ENCODE results near the gene RASGEF1C.

DNA sequence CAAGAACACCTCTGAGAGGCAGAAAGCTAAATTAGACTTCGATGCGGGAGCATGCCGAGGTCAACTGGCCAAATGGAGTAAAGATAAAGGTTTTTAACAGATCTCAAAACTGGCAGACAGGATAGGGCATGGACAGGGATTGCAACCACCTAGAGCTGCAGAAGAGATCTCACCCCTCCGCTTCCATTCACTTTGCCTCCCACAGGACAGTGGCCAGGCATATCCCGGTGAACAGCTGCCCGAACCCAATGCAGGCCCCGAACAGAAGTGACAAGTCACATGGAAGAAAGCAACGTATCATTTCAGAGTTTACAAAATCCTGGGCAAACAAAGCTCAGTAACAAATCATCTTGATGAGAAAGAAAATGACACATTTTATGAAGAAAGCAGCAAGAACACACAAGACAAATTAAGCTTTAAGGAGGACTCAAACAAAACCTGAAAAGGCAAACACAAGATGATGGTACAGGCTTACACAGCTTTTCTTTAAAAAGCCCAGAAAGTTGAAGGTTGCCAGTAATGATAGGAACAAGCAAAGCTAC, 155.9 kb downstream of the RASGEF1C start:
- TF ChIP-seq, protein P1, sequence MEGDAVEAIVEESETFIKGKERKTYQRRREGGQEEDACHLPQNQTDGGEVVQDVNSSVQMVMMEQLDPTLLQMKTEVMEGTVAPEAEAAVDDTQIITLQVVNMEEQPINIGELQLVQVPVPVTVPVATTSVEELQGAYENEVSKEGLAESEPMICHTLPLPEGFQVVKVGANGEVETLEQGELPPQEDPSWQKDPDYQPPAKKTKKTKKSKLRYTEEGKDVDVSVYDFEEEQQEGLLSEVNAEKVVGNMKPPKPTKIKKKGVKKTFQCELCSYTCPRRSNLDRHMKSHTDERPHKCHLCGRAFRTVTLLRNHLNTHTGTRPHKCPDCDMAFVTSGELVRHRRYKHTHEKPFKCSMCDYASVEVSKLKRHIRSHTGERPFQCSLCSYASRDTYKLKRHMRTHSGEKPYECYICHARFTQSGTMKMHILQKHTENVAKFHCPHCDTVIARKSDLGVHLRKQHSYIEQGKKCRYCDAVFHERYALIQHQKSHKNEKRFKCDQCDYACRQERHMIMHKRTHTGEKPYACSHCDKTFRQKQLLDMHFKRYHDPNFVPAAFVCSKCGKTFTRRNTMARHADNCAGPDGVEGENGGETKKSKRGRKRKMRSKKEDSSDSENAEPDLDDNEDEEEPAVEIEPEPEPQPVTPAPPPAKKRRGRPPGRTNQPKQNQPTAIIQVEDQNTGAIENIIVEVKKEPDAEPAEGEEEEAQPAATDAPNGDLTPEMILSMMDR (IDR thresholded peaks at IDR 0.05; ENCODE audit: insufficient read depth, low read length), result no peak
- TF ChIP-seq, protein P2, sequence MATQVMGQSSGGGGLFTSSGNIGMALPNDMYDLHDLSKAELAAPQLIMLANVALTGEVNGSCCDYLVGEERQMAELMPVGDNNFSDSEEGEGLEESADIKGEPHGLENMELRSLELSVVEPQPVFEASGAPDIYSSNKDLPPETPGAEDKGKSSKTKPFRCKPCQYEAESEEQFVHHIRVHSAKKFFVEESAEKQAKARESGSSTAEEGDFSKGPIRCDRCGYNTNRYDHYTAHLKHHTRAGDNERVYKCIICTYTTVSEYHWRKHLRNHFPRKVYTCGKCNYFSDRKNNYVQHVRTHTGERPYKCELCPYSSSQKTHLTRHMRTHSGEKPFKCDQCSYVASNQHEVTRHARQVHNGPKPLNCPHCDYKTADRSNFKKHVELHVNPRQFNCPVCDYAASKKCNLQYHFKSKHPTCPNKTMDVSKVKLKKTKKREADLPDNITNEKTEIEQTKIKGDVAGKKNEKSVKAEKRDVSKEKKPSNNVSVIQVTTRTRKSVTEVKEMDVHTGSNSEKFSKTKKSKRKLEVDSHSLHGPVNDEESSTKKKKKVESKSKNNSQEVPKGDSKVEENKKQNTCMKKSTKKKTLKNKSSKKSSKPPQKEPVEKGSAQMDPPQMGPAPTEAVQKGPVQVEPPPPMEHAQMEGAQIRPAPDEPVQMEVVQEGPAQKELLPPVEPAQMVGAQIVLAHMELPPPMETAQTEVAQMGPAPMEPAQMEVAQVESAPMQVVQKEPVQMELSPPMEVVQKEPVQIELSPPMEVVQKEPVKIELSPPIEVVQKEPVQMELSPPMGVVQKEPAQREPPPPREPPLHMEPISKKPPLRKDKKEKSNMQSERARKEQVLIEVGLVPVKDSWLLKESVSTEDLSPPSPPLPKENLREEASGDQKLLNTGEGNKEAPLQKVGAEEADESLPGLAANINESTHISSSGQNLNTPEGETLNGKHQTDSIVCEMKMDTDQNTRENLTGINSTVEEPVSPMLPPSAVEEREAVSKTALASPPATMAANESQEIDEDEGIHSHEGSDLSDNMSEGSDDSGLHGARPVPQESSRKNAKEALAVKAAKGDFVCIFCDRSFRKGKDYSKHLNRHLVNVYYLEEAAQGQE (IDR thresholded peaks at IDR 0.05; ENCODE audit: insufficient replicate concordance, low read depth), result no peak
- TF ChIP-seq GABPA (IDR thresholded peaks at IDR 0.05; ENCODE audit: low read depth) (no peak), POLR2AphosphoS5 (IDR thresholded peaks at IDR 0.05; ENCODE audit: low read depth) (no peak), SPI1 (IDR thresholded peaks at IDR 0.05; ENCODE audit: borderline replicate concordance, low read depth) (no peak)

Data from HL-60 (cell line).